Ectodermal cell (in vitro differentiated cells): ENCODE results near the gene OR4E1. TPM values are rescaled to one million over a fixed set of nuclear protein-coding genes. Genes with fewer than 3 reads are reported as not detected.

Experiments used
- H3K27ac ChIP-seq: 2 replicates; pipeline ENCODE4 v1.7.0; 2013; ENCODE audit warnings: mild to moderate bottlenecking, low read depth, low read length; ENCODE audit not compliant: insufficient read depth, poor library complexity, severe bottlenecking
- H3K27me3 ChIP-seq: 2 replicates; pipeline ENCODE4 v1.7.0; 2013; ENCODE audit warnings: mild to moderate bottlenecking, low read length; ENCODE audit not compliant: insufficient read depth, control insufficient read depth, poor library complexity, severe bottlenecking
- H3K36me3 ChIP-seq: one replicate; pipeline ENCODE4 v1.7.0; 2013; ENCODE audit warnings: low read length; ENCODE audit not compliant: control insufficient read depth, insufficient read depth
- H3K4me1 ChIP-seq: one replicate; pipeline ENCODE4 v1.7.0; 2013; ENCODE audit warnings: low read length; ENCODE audit not compliant: control insufficient read depth, insufficient read depth
- H3K4me3 ChIP-seq: 2 replicates; pipeline ENCODE4 v1.7.0; 2013; ENCODE audit warnings: low read depth, low read length, control low read depth; ENCODE audit not compliant: insufficient read depth
- H3K9me3 ChIP-seq: 2 replicates; pipeline ENCODE4 v1.7.0; 2013; ENCODE audit warnings: mild to moderate bottlenecking, low read length, moderate library complexity; ENCODE audit not compliant: control insufficient read depth
- WGBS, 2 experiments: methylation state at CpG; one replicate each; pipeline ENCODE4 v1.1.7; 2013; ENCODE audit warnings: missing lambda C conversion rate in 2 of 2; 5-methylcytosine and 5-hydroxymethylcytosine counted together
- polyA plus RNA-seq, 4 experiments: library from polyadenylated mRNA; stranded (reverse); fragments of 50-300 nt; gene quantifications; one replicate each; pipeline ENCODE4 v1.2.3, GENCODE V29; 2013

OR4E1 gene
- not detected for polyA plus RNA-seq (2013, experiment 1 of 4)
- not detected for polyA plus RNA-seq (2013, experiment 2 of 4)
- not detected for polyA plus RNA-seq (2013, experiment 3 of 4)
- not detected for polyA plus RNA-seq (2013, experiment 4 of 4)

DNA sequence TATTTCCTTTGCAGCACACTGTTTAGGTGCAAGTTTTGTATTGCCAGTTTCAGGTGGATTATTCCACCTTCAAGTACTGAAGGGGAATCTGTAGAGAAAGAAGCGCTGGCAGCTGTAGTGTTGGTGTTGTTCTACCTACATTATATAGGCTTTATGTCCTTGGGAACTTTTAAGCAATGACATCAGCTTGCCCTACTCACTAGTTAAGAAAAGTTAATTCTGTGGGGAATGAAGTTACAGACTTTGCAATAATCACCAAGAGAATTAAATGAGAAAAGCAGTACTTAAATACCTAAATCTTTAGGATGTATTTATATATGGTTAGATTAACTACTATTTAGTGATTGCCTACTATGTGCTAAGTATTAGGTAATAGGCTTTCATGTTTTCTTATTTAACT, at the start of gene OR4E1:
Gene OR4E1, minus strand, starts transcription at position 101 of the 400 bp plus-strand sequence. CDS start 2,883 bp downstream, outside the sequence.
- no peak within 1 kb of the TSS for H3K27ac ChIP-seq
- 94 to 100% methylated on average over 1 of the region's 1 CpG for WGBS, 2 experiments
- no peaks in the 10 kb centered on the region for H3K27me3 ChIP-seq
- H3K9me3 ChIP-seq: no peaks in the 10 kb centered on the region
- no peak within 1 kb of the TSS for H3K4me3 ChIP-seq
- no peaks in the 10 kb centered on the region for H3K4me1 ChIP-seq
- no peaks in the 10 kb centered on the region for H3K36me3 ChIP-seq

DNA sequence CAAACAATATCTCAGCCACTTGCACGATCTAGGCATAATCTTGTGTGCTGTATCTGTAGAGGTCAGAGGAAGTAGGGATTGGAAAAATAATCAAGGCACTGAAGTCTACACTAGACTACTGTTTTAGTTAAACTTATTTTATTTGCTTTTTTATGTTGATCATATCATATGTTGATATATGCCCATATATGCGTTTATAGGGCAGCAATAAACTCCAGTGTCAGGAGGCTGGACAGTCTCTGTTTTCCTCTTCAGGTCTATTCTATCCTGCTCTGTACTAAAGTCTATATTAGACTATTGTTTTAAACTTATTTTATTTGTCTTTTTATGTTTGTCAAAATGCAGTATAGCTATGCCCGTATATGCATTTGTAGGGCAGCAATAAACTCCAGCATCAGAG, 47.9 kb upstream of the OR4E1 start:
- Histone ChIP-seq H3K9me3 (no peaks in the 10 kb centered on the region), H3K27me3 (no peaks in the 10 kb centered on the region), H3K36me3 (no peaks in the 10 kb centered on the region), H3K4me1 (no peaks in the 10 kb centered on the region), H3K4me3 (no peak overlapping the region), H3K27ac (no peak overlapping the region)
- 85 to 96% methylated on average over 2 to 3 of the region's 3 CpGs for WGBS, 2 experiments

DNA sequence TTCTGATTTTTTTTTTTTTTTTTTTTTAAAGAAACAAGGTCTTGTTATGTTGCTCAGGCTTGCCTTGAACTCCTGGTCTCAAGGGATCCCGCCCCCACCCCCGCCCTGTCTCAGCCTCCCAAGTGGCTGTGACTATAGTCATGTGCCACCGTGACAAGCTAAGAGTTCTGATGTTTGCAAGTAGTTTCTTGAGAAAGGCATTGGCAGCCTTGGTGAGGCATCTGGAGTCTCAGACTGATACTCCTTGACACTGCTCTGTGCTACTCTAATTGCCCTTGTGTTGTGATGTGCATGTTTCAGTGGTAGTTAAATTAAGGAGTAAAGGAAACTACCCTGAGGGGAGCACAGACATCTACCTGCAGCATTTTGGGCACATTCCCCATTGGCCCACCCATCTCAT, 46.2 kb upstream of the OR4E1 start:
- Histone ChIP-seq H3K27ac (no peak overlapping the region), H3K4me1 (no peaks in the 10 kb centered on the region), H3K4me3 (no peak overlapping the region), H3K36me3 (no peaks in the 10 kb centered on the region), H3K27me3 (no peaks in the 10 kb centered on the region), H3K9me3 (no peaks in the 10 kb centered on the region)
- WGBS, 2 experiments: 81 to 88% methylated on average over 3 of the region's 3 CpGs

DNA sequence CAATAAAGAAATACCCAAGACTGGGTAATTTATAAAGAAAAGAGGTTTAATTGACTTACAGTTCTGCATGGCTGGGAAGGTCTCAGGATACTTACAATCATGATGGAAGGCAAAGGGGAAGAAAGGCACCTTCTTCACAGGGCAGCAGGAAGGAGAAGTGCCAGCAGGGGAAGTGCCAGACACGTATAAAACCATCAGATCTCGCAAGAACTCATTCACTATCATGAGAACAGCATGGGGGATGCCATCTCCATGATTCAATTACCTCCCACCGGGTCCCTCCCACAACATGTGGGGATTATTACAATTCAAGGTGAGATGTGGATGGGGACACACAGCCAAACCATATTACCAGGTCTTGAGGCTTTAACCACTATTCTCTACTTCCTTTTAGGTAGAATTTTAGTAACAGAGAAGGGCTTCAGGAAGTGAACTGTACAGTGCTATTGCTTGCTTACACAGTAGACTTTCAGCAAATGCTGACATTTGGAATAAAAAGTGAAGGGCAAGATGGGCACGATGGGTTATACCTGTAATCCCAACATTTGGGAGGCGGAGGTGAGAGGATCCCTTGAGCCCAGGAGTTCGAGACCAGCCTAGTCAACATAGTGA, 40.8 kb upstream of the OR4E1 start:
- H3K36me3 ChIP-seq: no peaks in the 10 kb centered on the region
- H3K9me3 ChIP-seq: no peaks in the 10 kb centered on the region
- 84 to 91% methylated on average over 6 of the region's 6 CpGs for WGBS, 2 experiments
- H3K4me3 ChIP-seq: no peak overlapping the region
- H3K27ac ChIP-seq: no peak overlapping the region
- H3K4me1 ChIP-seq: no peaks in the 10 kb centered on the region
- no peaks in the 10 kb centered on the region for H3K27me3 ChIP-seq

GRCh38 chr14:21712036-21712435, 38.4 kb upstream of the OR4E1 start:
- no peaks in the 10 kb centered on the region for H3K36me3 ChIP-seq
- H3K4me1 ChIP-seq: no peaks in the 10 kb centered on the region
- no peaks in the 10 kb centered on the region for H3K9me3 ChIP-seq
- no peak overlapping the region for H3K4me3 ChIP-seq
- 90 to 95% methylated on average over 2 of the region's 2 CpGs for WGBS, 2 experiments
- no peaks in the 10 kb centered on the region for H3K27me3 ChIP-seq
- no peak overlapping the region for H3K27ac ChIP-seq

DNA sequence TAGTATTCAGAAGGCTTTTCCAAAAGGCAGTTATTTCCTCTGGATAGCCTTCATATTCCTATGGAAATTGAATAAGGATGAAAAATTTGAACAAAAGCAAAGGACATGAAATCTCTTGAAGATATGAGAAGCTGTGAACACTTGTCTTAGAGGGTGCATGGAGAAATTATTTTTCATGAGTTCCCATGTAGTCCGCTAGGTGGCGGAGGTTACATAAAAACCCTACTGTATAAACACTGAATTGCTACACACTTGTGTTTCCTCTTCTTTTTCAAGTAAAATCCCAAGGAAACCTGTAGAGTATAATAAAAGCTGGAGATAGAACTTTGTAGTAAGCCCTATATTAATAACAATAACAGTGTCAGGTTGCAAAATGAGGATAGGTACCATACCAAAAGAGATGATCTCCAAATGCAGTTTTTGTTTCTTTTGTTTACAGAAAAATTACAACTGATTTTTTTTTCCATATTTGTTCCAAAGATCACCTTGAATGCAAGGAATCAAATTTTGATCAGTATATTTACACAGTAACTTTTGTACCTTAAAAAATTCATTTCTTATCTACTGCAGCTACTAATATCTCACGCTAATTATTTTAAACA, 37.8 kb upstream of the OR4E1 start:
- H3K36me3 ChIP-seq: no peaks in the 10 kb centered on the region
- 0 to 90% methylated on average over 1 to 2 of the region's 3 CpGs for WGBS, 2 experiments
- no peak overlapping the region for H3K4me3 ChIP-seq
- H3K9me3 ChIP-seq: no peaks in the 10 kb centered on the region
- no peaks in the 10 kb centered on the region for H3K27me3 ChIP-seq
- no peak overlapping the region for H3K27ac ChIP-seq
- no peaks in the 10 kb centered on the region for H3K4me1 ChIP-seq

GRCh38 chr14:21704338-21704737, 30.7 kb upstream of the OR4E1 start:
- H3K27ac ChIP-seq: no peak overlapping the region

GRCh38 chr14:21703357-21704326, 30.0 kb upstream of the OR4E1 start:
- Histone ChIP-seq H3K4me3 (no peak overlapping the region), H3K9me3 (no peaks in the 10 kb centered on the region), H3K36me3 (no peaks in the 10 kb centered on the region), H3K4me1 (no peaks in the 10 kb centered on the region), H3K27ac (no peak overlapping the region), H3K27me3 (no peaks in the 10 kb centered on the region)
- 87 to 92% methylated on average over 2 of the region's 2 CpGs for WGBS, 2 experiments

More at GRCh38 chr14:21704338-21704737, 30.7 kb upstream of the OR4E1 start:
- H3K4me3 ChIP-seq: no peak overlapping the region
- no peaks in the 10 kb centered on the region for H3K27me3 ChIP-seq
- no peaks in the 10 kb centered on the region for H3K4me1 ChIP-seq
- no peaks in the 10 kb centered on the region for H3K9me3 ChIP-seq
- H3K36me3 ChIP-seq: no peaks in the 10 kb centered on the region

DNA sequence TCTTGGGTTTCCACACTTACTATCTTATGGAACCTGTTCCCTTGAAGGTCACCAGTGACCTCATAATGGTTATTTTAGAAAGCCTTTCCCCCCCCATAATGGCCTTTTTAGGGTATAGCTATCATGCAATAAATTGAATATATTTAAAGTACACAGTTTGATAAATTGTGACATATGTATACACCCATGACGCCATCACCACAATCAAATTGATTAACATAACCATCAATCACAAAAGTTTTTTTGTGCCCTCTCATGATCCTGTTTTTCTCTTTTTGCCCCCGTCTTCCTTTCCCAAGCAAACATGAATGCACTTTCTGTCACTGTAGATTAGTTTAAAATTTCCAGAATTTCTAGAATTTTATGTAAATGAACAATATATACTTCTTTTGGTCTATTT, 28.7 kb upstream of the OR4E1 start:
- no peaks in the 10 kb centered on the region for H3K4me1 ChIP-seq
- 96% methylated on average over 2 of the region's 2 CpGs for WGBS, 2 experiments
- H3K27ac ChIP-seq: no peak overlapping the region
- no peaks in the 10 kb centered on the region for H3K36me3 ChIP-seq
- H3K27me3 ChIP-seq: no peaks in the 10 kb centered on the region
- H3K9me3 ChIP-seq: no peaks in the 10 kb centered on the region
- no peak overlapping the region for H3K4me3 ChIP-seq

DNA sequence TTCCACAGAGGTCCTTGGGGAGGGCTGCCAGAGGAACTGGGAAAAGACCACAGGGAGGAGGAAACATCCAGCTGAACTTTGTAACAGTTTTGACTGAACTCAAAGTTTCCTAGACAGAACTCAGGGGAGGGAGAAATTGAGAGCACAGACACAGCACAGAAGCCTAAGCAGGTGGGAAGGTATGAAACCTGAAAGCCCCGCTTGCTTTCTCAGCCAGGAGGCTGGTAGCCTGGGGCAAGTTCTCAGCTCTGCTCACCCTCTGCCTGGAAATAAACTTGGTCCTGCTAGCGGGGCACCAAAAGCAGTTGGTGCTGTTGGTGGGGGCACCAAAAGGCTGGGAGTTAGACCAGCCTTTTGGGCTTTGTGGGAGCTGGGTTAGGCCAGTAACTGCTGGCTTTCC, 25.9 kb upstream of the OR4E1 start:
- Histone ChIP-seq H3K4me1 (no peaks in the 10 kb centered on the region), H3K36me3 (no peaks in the 10 kb centered on the region), H3K9me3 (no peaks in the 10 kb centered on the region), H3K27ac (no peak overlapping the region), H3K27me3 (no peaks in the 10 kb centered on the region), H3K4me3 (no peak overlapping the region)
- 92 to 96% methylated on average over 2 of the region's 2 CpGs for WGBS, 2 experiments
